Aorta (tissue), 5 donors: ENCODE measurements around the gene HLA-DRA. TPM values are rescaled to one million over a fixed set of nuclear protein-coding genes. Genes with fewer than 3 reads are reported as not detected.

Experiments used
- ATAC-seq: fragments of 200-7000 bp; cut with Tn5 transposase; one replicate; pipeline ENCODE4 v1.9.1; 2022; ENCODE audit warnings: moderate library complexity; ENCODE audit not compliant: low FRiP score
- DNase-seq, 2 donors: peaks; one replicate each; pipeline ENCODE4 v3.0.0-alpha.2; 2020
- H3K27ac ChIP-seq, 2 donors: one replicate each; pipeline ENCODE4 v1.5.1; 2013; ENCODE audit warnings: low read length in 2 of 2, mild to moderate bottlenecking in 2 of 2, moderate library complexity in 2 of 2, control low read depth in 1 of 2, inconsistent platforms in 1 of 2, low read depth in 1 of 2
- H3K27me3 ChIP-seq, 2 donors: one replicate each; pipeline ENCODE4 v1.6.1; 2013; ENCODE audit warnings: control low read depth in 1 of 2, low read length in 1 of 2, mild to moderate bottlenecking in 1 of 2, moderate library complexity in 1 of 2; ENCODE audit not compliant: insufficient read depth in 2 of 2, control insufficient read depth in 1 of 2
- H3K36me3 ChIP-seq, 2 donors: one replicate each; pipeline ENCODE4 v1.6.1; 2013; ENCODE audit warnings: control low read depth in 1 of 2, low read length in 1 of 2, mild to moderate bottlenecking in 1 of 2; ENCODE audit not compliant: insufficient read depth in 2 of 2, control insufficient read depth in 1 of 2
- H3K4me1 ChIP-seq, 2 donors: one replicate each; pipeline ENCODE4 v1.6.1; 2013; ENCODE audit warnings: low read length in 2 of 2, control low read depth in 1 of 2, mild to moderate bottlenecking in 1 of 2, moderate library complexity in 1 of 2; ENCODE audit not compliant: insufficient read depth in 2 of 2, control insufficient read depth in 1 of 2
- H3K4me3 ChIP-seq, 2 donors: one replicate each; pipeline ENCODE4 v1.5.1; 2013; ENCODE audit warnings: low read length in 2 of 2, control low read depth in 1 of 2, mild to moderate bottlenecking in 1 of 2
- H3K9me3 ChIP-seq: one replicate; pipeline ENCODE4 v1.6.1; 2013; ENCODE audit warnings: mild to moderate bottlenecking, low read length; ENCODE audit not compliant: control insufficient read depth
- WGBS, 2 donors: extraction: QIAGEN DNeasy Blood & Tissue Kit; methylation state at CpG; one replicate each; pipeline ENCODE4 v1.1.7; 2013; 5-methylcytosine and 5-hydroxymethylcytosine counted together
- intact Hi-C, 2 donors: fragments of 100-400 bp; cut with DNase I; formaldehyde crosslinking; loops; one replicate each; pipeline versions ENCODE4 v1.14.2 to v1.15.0; 2022
- polyA plus RNA-seq, 2 donors: library from polyadenylated mRNA; stranded (reverse); fragments of 200-250 nt; gene quantifications; one replicate each; pipeline ENCODE4 v1.2.3, GENCODE V29; 2013
- total RNA-seq, 2 donors: library from RNA; stranded (reverse); fragmentation: NEBNext Ultra II Directional; extraction: Animal tissue kit (Norgen Biotek cat#: 25700); gene quantifications; one replicate each; pipeline ENCODE4 v1.2.1, GENCODE V29; 2021
- donor health status: healthy with polysubstance abuse.
- donor health status: Bipolar disorder and iron deficiency.
- donor health status: DM: no; HTN: no; CAD: no.
- donor health status: DM: no; HTN: no; CAD: no.
- donor health status: DM: yes; HTN: yes; CAD: no.

Gene HLA-DRA
- total and polyA plus RNA-seq, 4 donors: 64.0 to 605 (median 328) TPM

GRCh38 chr6:32406197-32406596 is 33.5 kb upstream of the HLA-DRA start:
- intact Hi-C loops: no loop called here
- Histone ChIP-seq H3K4me3 (no peak overlapping the region), H3K9me3 (no peaks in the 10 kb centered on the region), H3K27ac (no peak overlapping the region), H3K4me1 (no peaks in the 10 kb centered on the region), H3K36me3 (no peaks in the 10 kb centered on the region), H3K27me3 (peaks cover 0 to 4% of the 10 kb centered on the region in 2 donors)
- 72 to 83% methylated on average over 9 of the region's 9 CpGs for WGBS, 2 donors
- no peak for DNase-seq
- ATAC-seq: no peak

GRCh38 chr6:32406857-32407256 is 32.8 kb upstream of the HLA-DRA start, which contains the start of gene BTNL2:
TSS of gene BTNL2 (minus strand) at chr6:32407181. CDS start at chr6:32407123, 58 bp downstream.
- Histone ChIP-seq H3K36me3 (no peaks in the 10 kb centered on the region), H3K27me3 (peaks cover 0 to 2% of the 10 kb centered on the region in 2 donors), H3K4me3 (no peak within 1 kb of the TSS), H3K4me1 (no peaks in the 10 kb centered on the region), H3K27ac (no peak within 1 kb of the TSS), H3K9me3 (no peaks in the 10 kb centered on the region)
- no peak for DNase-seq
- intact Hi-C loops: no loop called here
- 66 to 82% methylated on average over 4 of the region's 4 CpGs for WGBS, 2 donors
- no peak for ATAC-seq

- intact Hi-C loops: loop anchor here (5.0 to 10.0 kb wide), 3 partner anchors 164 to 291 kb away; no protein-coding TSS in a partner anchor
- Histone ChIP-seq H3K27me3 (peaks cover 0 to 2% of the 10 kb centered on the region in 2 donors), H3K4me3 (no peak overlapping the region), H3K27ac (no peak overlapping the region), H3K36me3 (no peaks in the 10 kb centered on the region), H3K4me1 (no peaks in the 10 kb centered on the region), H3K9me3 (no peaks in the 10 kb centered on the region)
- ATAC-seq (no peak), DNase-seq (no peak)
- 55 to 56% methylated on average over 5 of the region's 5 CpGs for WGBS, 2 donors
Measured at GRCh38 chr6:32410906-32411305, 28.8 kb upstream of the HLA-DRA start.

- H3K27ac ChIP-seq: no peak overlapping the region
- WGBS, 2 donors: 73 to 78% methylated on average over 9 of the region's 9 CpGs
- H3K4me3 ChIP-seq: no peak overlapping the region
- H3K4me1 ChIP-seq: no peaks in the 10 kb centered on the region
- no peaks in the 10 kb centered on the region for H3K36me3 ChIP-seq
- no peaks in the 10 kb centered on the region for H3K9me3 ChIP-seq
- H3K27me3 ChIP-seq: peaks cover 0 to 2% of the 10 kb centered on the region in 2 donors
- ATAC-seq: no peak
- intact Hi-C loops: loop anchor here (5.0 to 10.0 kb wide), 3 partner anchors 164 to 291 kb away; no protein-coding TSS in a partner anchor
- no peak for DNase-seq
Measured at GRCh38 chr6:32411566-32412327, 27.9 kb upstream of the HLA-DRA start.

DNA sequence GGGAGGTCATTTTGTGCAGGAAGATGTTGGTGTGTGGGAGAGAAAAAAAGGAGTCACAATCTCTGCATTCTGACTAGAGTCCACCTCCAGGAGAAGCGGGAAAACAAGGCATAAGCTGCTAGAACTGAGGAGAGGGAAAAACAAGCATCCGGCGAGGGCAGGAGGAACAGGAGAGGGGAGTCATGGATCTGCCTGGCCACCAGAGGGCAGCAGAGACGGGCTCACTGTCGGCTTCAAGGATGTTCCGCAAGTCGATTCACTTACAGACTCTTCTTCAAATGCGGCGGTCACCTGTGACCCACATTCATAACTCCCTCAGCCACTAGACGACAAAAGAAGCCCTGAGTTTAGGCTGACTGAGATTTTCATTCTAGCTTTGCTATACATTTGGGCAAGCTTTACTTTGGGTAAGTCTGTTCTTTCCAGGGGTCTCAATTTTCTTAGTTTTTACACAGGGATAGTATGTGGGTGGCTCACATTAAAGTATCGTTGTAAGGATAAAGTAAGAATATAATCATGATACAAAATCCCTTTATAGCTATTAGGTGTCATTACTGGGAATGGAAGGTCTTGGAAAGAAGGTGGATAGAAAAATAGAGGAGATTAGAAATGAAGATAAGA is 26.1 kb upstream of the HLA-DRA start:
- DNase-seq (peak; percentile 87 to 93), ATAC-seq (peak; percentile 85)
- Histone ChIP-seq H3K4me3 (no peak overlapping the region), H3K27ac (no peak overlapping the region), H3K27me3 (no peaks in the 10 kb centered on the region), H3K9me3 (no peaks in the 10 kb centered on the region), H3K36me3 (no peaks in the 10 kb centered on the region), H3K4me1 (no peaks in the 10 kb centered on the region)
- WGBS, 2 donors: 5 to 7% methylated on average over 11 of the region's 11 CpGs
- intact Hi-C loops: loop anchor here (5.0 to 10.0 kb wide), 3 partner anchors 166 to 289 kb away; no protein-coding TSS in a partner anchor

- DNase-seq (peak; percentile 86 to 89), ATAC-seq (peak; percentile 78)
- WGBS, 2 donors: 4 to 8% methylated on average over 13 of the region's 13 CpGs
- H3K4me1 ChIP-seq: no peaks in the 10 kb centered on the region
- no peaks in the 10 kb centered on the region for H3K36me3 ChIP-seq
- no peak overlapping the region for H3K27ac ChIP-seq
- peaks cover 0 to 2% of the 10 kb centered on the region in 2 donors for H3K27me3 ChIP-seq
- no peak overlapping the region for H3K4me3 ChIP-seq
- H3K9me3 ChIP-seq: no peaks in the 10 kb centered on the region
- intact Hi-C loops: loop anchor here (5.0 to 10.0 kb wide), 3 partner anchors 171 to 382 kb away; no protein-coding TSS in a partner anchor
Measured at GRCh38 chr6:32415521-32416019, 24.1 kb upstream of the HLA-DRA start.

- no peak for DNase-seq
- intact Hi-C loops: loop anchor here (5.0 to 10.0 kb wide), 3 partner anchors 171 to 381 kb away; no protein-coding TSS in a partner anchor
- H3K9me3 ChIP-seq: no peaks in the 10 kb centered on the region
- 37 to 43% methylated on average over 3 of the region's 3 CpGs for WGBS, 2 donors
- no peak overlapping the region for H3K4me3 ChIP-seq
- H3K36me3 ChIP-seq: no peaks in the 10 kb centered on the region
- no peak overlapping the region for H3K27ac ChIP-seq
- ATAC-seq: no peak
- no peaks in the 10 kb centered on the region for H3K4me1 ChIP-seq
- H3K27me3 ChIP-seq: peaks cover 0 to 2% of the 10 kb centered on the region in 2 donors
Measured at GRCh38 chr6:32416036-32416435, 23.7 kb upstream of the HLA-DRA start.

DNA sequence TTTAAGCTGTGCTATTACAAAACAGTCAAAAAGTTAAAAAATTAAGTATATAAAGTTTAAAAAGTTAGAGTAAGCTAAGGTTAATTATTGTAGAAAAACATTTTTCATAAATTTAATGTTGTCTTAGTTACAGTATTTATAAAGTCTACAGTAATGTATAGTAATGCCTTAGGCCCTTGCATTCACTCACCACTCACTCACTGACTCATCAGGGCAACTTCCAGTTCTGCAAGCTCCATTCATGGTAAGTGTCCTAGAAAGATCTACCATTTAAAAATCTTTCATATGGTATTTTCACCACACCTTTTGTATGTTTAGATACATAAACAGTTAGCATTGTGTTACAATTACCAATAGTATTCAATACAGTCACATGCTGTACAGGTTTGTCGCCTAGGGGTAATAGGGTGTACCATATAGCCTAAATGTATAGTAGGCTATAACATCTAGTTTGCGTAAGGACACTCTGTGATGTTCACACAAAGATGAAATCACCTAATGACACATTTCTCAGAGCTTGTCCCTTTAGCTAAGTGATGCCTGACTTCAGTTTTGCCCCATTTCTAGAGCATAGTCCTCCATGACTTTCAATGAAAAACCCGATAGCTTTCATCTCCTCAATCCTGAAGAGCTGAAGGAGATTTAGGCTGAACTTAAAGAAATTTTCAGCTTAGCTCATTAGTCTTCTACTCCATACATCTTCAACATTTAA is 14.9 kb upstream of the HLA-DRA start:
- Histone ChIP-seq H3K27me3 (peaks cover 0 to under 1% of the 10 kb centered on the region in 2 donors), H3K36me3 (no peaks in the 10 kb centered on the region), H3K4me1 (no peaks in the 10 kb centered on the region), H3K27ac (no peak overlapping the region), H3K9me3 (no peaks in the 10 kb centered on the region), H3K4me3 (no peak overlapping the region)
- DNase-seq (no peak), ATAC-seq (no peak)
- intact Hi-C loops: no loop called here
- WGBS, 2 donors: 96 to 97% methylated on average over 3 of the region's 3 CpGs
